ENCODE measurements around the gene PUS3.

Gene PUS3, protein sequence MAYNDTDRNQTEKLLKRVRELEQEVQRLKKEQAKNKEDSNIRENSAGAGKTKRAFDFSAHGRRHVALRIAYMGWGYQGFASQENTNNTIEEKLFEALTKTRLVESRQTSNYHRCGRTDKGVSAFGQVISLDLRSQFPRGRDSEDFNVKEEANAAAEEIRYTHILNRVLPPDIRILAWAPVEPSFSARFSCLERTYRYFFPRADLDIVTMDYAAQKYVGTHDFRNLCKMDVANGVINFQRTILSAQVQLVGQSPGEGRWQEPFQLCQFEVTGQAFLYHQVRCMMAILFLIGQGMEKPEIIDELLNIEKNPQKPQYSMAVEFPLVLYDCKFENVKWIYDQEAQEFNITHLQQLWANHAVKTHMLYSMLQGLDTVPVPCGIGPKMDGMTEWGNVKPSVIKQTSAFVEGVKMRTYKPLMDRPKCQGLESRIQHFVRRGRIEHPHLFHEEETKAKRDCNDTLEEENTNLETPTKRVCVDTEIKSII

DNA sequence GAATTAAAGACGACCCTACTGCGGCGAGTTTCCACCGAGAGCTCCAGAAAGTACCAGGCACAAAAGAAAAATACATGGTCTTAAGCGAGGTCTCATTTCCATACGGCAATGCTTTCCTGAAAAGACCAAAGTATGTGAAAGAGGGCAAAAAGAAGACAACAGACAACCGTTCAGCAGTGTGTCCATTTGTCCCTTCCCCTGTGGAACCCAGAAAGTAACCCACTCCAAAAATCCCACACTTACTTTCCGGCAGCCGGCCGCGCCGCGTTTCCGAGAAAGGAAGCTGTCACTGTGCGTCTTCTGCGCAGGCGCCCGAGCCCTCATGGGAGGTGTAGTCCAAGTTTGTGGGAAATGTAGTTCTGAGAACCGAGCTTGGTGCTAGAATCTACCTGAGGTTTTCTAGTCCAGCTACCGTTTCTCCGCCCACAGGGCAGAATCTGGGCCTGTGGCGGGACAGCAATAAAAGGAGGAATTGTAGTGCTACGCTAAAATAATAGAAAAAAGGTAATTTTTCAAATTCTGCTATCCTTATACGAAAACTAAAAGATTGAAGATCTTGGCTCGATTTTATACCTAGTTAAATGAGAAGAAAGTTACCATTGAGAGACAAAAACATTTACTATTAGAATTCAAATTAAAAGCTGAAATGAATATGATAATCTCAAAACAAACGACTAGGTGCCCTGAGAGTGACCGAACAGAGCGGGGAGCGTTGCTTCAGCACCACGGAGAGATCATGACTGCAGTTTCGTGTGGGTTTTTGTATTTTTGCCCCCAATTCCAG, at the start of gene PUS3:
PUS3 (minus strand) TSS at position 280 of the 784 bp plus-strand sequence. CDS start 6,922 bp downstream, outside the sequence.
- FAIRE-seq = peak; percentile 61

DNA sequence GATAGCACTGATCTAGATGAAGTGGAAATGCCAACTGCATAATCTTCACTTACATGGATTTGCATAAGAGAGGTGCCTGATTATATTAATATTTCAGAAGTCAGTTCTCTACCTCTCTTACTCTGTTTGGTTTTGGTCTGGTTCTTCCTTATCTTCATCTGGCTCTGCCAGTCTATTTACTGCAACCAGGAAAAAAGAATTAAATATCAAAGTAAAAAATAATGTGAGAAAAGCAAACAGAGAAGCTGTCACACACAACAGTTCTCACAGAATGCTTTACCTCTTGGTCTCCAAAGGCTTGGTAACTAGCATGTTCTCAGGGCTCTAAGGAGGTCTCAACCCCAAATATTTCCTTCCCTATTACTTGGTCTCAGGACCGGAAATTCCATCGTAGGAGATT, 49.6 kb upstream of the PUS3 start:
- no peak for FAIRE-seq

DNA sequence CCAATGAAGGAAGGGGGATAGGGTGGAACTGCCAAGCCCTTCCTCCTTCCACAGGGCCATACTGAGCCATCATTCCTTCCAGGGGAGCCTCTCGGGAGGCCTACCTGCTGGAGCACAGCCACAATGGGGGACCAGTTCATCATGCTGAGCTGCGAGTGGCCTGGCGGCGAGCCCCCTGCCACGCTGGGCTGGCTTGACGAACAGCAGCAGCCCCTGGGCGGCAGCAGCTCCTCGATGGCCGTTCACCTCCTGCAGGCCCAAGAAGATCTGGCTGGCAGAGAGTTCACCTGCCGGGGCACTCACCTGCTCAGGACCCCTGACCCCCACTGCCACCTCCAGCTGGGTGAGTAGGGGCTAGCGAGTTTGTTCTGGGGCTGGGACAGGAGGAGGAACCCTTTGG, 48.7 kb upstream of the PUS3 start:
- no peak for FAIRE-seq

DNA sequence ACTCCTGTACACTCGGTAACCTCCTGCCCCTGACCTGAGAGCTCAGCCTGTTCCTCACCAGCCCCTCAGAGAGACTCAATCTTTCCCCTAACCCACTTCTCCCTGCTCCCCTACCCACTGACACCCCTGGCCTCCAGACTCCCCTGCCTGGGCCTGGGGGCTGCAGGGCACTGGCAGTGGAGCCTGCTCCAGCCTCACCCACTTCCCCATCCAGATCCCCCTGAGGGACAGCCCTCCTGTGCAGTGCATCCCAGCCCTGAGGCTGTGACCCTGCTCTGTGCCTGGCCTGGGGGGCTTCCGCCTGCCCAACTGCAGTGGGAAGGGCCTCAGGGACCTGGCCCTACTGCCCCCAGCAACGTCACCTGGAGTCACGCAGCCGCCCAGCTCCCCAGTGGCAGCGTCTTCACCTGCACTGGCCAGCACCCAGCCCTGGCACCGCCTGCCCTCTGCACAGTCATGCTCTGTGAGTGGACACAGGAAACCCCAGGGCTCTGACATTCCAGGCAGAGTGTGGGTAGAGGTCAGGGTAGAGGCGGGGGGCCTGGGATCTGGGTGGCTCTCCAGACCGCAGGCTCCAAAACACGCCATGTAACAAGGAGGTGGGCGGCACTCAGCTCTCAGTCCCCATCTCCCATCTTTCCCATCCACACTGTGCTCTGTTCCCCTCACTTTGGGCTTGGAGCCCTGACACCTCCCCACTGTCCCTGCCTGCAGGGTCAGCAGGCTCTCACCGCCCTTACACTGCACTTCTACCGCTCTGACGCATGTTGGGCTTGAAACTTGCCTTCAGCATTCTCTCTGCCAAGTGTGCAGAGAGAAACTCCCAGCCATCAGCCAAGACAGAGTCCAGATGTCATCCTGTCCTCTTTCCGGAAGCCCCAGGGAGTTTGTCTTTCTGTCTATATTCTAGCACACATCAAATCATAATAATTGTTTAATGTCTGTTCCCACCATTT, 48.0 kb upstream of the PUS3 start:
- FAIRE-seq = no peak

DNA sequence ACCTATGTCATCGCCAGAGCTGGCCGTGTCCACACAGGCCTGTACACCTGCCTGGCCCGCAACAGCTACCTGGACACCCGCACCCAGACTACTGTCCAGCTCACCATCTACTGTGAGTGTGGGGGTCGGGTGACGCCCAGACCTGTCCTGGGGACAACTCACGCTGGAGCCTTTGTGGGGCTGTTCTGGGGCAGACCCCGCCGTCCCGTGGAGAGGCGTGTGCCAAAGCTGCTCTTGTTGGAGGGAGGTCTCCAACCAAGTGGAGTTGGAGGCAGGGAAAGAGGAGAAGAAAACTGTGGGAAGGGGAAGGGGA, 47.1 kb upstream of the PUS3 start:
- FAIRE-seq = no peak

DNA sequence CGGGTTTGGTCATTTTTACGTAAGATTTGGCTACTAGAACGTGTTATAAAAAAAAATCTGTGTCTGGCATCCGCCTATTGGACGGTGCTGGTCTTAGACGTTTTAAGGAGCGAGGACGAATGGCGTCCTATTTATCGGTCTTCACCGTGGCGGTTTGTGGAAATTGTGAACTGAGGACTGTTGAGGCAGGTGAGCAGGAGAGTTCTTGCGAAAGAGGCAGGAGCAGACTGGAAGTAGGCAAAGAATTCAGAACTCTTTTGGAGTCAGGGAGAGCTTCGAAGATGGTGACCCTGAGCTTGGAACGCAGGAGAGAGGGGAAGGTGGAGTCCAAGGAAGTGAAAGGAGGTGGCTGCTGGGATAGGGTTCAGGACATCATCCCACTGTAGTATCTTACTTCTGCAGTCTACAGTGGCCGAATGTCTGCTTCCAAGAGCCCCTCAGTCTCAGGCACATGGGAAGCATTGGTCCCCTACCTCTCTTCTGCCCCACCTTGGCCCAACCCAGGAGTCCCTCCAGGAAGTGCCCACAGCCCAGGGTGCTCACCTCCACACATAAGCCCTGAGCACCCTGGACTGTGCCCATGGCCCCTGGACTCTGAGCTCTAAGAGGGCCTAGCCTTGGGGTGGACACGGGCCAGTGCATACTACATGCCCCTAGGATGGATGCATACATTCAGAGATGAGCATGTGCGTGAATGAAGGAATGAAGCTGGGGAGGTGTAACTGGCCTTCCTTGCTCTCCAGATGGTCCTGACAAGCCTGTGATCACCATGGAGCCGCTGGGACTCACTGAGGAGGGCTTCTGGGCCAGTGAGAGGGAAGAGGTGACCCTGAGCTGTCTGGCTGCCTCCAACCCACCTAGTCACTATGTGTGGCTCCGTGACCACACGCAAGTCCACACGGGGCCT, 46.5 kb upstream of the PUS3 start:
- no peak for FAIRE-seq

DNA sequence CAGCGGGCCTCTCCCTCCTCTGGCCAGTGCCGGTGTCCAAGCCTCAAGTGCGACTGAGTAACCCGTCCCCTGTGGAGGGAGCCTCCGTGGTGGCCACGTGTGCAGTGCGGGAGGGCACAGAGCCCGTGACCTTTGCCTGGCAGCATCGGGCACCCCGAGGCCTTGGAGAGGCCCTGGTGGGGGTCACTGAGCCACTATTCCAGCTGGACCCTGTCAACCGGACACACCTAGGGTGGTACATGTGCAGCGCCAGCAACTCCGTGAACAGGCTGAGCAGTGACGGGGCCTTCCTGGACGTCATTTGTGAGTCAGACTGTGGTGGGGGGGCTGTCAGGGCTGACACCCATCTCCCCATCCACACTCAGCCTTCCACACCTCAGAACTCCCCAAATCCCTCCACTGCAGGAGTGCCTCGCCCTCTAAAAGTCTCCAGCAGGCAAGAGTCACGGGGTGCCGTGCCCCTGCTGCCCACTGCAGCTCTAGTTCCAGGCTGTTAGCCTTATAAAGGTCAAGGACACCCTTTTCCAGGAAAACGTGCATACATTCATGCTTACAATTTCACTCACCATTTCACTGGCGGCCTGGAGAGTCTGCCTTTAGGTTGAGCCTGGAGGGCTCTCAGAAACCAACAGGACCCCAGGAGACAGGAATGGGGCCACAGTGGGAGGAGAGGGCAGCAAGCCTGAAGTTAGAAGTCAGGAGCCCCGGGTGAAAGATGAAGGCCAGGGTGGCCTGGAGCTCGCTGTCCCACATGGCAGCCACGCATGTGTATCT, 45.5 kb upstream of the PUS3 start:
- no peak for FAIRE-seq

DNA sequence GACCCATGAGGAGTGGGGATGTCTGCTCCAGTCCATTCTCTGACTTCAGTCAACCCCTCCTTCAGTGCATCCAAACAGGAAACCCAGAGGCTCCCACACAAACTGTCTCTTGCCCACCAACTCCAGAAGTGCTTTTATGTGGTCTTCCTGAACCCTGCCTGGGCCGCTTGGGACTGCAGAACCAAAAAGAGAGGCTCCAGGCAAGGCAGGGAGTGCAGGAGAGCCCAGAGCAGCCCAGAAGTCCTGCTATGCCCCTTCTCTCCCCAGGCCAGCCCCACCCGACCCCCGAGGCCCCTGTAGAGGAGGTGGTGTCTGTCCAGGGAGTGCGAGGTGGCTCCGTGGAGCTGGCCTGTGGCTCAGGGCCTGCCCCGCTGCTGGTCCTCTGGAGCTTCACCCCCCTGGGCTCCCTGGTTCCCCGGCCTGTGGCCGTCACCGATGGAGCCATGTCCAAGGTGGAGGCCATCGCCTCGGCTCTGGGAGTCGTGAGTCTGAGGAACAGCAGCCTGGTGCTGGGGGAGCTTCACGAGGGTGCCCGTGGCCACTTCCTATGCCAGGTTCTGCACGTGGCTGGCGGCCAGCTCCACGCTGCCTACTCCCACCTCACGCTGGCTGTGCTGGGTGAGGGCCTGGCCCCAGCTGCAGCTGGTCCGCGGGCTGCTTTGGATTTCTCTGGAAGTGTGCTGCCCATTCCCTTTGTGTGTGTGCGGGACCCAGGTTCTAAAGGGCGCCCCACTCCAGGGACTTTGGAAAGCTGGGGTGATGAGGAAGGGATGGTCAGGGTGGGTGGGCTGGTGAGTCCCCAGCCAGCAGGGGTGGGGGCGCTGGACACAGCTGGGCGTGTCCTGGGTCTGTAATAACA, 44.6 kb upstream of the PUS3 start:
- FAIRE-seq = no peak

DNA sequence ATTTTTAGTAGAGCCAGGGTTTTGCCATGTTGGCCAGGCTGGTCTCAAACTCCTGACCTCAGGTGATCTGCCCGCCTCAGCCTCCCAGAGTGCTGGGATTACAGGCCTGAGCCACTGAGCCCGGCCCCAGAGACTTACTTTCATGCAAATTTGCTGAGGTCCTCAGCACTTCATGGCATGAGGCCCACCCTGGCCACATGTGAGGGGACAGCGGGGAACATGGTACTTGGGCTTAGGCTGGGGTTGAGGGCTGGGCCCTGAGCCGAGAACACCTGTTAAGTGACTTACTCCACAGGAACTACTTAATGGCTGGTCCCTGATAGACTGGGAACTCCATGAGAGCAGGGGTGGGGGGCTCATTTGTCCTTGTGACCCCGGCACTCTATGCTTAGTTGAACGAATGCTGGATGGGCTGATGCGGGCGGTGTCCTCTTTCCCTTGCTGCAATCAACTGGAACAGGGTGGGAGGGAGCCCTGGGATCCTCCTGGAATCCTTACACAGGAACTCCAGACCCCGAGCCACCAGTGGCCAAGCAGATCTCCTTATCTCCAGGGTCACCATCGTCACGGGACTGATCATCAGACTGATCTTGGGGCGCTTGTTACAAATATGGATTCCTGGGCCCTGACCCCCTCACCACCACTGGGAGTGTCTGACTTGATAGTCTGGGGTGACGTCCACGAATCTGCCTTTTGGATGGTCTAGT, 43.9 kb upstream of the PUS3 start:
- no peak for FAIRE-seq

DNA sequence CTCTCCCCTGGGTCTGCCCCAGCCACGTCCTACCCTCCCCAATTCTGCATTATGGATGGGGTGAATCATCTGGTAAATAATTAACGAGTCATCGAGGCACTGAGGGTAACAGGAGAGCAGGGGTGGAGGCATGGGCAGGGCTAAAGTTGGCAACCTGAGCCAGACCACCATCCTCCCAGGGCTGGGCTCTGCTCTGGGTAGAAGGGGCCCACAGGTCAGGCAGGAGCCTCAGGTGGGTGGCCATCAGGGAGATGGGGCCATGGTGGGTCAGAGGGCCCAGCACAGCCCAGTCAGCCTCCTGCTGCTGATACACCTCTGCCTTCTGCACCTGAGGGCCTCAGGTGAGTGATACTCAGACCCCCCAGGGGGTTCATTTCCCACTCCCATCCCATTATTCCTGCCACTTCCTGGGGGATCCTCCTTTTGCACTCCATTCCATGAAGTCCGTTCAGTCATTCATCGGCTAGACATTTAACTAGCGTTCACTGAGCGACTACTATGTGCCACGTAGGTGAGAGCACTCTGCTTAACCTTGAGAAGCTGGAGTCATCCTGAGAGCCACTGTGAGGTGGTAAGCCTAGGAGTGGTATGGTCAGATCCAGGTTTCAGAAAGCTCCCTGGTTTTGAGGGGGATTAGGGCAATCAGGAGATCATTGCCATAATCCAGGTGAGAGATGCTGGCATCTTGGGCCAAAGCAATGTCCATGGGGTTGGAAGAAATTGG, 43.0 kb upstream of the PUS3 start, which contains the start of gene VSIG10L2:
VSIG10L2 (plus strand) TSS at position 248 of the 724 bp plus-strand sequence; CDS start at position 260, 12 bp downstream.
- FAIRE-seq = no peak

DNA sequence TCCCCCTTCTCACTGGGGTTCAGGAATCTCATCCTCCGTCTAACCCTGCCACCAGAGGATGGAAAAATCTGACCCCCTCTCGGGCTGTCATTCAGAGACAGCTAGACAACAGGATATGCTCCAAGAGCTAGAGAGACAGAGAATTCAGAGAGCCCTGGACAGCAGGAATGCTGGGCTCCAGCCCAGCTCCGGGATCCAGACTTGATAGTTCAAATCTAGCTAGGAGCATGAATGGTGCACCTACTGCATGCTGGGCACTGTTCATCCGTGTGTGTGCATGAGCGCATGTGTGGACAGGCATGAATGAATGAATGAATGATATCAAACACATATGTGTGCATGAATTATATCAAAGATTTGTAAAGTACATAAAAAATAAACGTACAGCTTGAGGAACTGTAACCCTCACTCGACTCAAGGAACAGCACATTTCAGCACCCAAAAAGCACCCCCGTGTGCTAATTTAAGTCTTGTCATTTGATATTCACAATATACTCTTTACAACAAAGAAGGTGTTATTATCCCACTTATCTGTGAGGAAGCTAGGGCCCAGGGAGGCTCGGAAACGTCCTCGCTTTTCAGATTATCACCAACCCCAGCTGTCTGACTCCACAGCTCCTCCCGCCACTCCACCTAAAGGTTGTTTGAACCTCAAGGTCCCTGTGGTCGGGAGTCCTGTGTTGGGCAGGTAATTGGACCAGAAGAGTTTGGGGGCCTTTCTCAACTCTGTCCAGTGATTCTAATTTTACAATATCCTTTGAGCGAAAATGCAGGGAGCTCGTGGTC, 42.2 kb upstream of the PUS3 start:
- FAIRE-seq = no peak

DNA sequence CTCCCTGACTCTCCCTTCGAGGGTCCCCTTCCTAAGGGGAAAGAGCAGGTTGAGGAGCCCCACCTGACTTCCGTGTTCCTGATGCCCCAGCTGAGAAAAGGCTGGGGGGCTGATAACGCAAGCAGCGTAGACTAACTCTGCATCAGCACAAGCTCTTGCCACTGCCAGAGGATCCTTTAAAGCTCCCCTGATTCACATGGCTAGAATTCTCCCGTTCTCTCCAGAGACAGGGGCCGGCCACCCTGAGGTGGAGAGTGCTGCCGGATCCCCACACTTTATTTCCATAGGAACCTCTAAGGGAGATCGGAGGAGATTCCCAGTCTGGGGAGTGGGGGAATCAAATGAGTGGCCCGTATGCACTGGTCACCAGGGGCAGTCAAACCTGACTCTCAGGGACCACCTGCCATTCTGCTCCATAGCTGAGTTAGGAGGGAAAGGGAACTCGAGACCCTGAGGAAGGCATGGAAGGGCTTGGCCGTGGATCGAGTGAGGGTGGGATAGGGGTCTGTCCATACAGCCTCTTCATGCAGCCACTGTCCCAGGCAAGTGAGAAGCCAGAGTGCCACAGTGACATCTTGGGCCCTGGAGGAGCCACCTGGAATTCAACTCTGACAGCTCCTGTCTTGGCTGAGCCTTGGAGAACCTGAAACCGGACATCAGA, 41.5 kb upstream of the PUS3 start:
- FAIRE-seq = no peak

DNA sequence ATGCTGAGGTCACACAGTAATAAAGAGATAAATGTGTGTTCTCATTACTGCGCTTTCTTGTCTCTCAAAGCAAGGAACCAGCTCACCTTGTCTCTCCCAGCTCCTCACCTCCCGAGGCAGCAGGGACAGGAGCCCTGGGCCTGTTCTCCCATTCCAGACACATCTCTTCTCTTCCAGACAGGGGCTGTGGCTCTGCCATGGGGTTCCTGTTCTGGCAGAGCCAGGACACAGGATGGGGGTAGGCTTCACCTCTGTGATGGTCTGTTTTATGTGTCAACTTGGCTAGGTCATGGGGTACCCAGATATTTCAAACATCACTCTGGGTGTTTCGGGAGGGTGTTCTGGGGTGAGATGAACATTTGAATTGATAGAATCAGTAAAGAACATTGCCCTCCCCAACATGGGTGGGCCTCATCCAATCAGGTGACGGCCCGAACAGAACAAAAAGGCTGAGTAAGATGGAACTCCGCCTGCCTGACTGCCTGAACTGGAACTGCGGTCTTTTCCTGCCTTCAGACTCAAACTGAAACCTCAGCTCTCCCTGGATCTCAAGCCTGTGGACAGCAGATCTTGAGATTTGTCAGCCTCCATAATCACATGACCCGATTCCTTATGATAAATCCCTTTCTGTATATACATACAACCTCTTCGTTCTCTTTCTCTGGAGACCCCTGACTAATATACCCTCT, 40.8 kb upstream of the PUS3 start:
- no peak for FAIRE-seq

DNA sequence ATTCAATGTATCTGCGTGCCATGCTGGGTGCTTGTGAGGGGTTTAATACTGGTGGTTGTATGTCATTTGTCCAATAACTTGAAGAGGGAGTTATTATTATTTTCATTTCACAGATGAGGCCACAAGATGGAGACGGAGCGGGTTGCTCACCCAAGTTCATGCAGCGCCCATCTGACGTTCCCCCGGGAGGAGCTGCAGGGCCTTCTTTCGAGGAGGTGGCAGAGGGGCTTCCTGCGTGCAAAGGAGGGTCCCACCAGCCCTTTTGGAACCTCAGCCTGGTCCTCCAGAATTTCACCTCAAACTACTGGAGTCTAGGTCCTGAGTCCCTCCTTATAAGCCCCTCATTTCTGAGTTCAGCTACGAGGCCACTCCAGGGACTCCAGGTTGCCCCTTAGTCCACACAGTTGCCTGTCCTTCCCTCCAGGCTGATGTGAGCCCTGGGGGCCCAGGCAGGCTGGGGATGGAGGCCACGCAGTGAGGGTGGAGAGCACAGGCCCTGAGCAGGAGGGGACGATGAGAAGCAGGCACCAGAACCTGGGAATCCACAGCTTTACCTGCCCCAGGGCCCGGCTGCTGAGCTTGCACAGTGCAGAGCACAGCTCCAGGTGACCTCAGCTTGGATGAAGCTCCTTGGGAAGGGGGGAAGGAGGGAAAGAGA, 39.9 kb upstream of the PUS3 start:
- no peak for FAIRE-seq

DNA sequence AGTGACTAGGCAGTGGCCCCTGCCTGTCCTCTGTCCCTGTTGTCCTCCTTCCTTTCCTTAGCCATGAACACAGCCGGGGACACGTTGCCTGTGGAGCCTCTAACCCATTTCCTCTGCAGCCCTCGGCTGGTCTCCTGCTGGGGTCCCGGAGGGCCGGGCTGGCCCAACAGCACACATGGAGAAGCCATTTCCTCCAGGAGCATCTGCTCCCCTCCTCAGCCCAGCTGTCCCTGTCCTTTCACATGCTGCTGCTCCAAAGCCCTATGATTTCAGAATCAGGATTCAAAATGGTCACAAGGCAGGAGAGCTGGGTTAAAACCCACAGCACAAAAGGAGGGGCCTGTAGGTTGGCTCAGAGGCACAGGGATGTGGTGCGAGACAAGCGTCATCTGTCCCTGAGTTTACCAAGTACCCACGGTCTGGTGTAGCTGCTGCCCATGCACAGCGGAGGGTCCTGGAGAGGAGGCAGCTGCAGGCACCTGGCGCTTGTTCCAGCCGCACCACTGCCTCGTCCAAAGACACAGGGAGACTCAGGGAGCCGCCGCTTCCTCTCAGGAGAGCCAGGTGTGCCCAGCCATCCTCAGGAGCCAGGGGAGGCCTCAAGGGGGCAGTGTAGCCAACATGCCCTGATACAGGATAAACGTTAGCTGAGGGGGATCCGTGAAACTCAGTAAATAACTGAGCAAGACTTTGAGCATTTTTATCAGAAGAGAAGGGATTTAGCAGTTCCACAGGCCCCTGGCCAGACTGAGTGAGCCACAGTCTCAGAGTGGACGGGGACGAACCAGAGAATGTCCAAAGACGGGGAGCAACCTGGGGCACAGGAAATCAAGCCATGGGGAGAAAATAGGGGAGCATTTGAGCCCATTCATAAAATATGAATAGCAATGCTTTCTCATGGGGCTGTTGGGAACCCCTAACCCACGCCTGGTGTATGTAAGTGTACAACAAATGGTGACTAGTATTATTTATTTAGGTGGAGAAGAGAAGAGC, 38.9 kb upstream of the PUS3 start:
- FAIRE-seq = no peak

Measured in G401.6 (cell line).